ENCODE measurements around the gene MAP3K9. TPM values are rescaled to one million over a fixed set of nuclear protein-coding genes. Genes with fewer than 3 reads are reported as not detected.

MAP3K9 gene
- total RNA-seq, 4 donors from 2014 or later, result 12.6 to 16.5 (median 14.7) TPM

DNA sequence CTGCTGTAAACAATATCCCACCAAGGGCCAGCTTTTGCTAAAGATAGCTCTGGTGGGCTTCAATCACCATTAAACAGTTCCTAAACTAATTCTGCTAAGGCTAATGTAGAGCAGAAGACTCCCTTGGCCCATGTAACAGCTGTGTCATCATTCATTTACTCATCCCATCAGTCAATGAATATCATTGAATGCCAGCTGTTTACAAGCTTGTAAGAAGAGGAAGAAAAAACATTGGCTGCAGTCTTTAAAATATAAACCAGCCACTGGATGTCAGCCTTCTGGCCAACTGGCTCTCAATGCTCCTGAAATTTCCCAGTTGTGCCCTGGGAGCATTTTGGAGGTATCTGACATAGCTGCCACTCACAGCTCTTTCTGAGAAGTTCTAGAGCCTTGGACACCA is 18.0 kb upstream of the MAP3K9 start:
- no peak for DNase-seq (ENCODE audit: low spot score in 2 of 2)
- H3K9me3 ChIP-seq, result no peaks in the 10 kb centered on the region
- H3K4me3 ChIP-seq, result no peak overlapping the region
- TF ChIP-seq POLR2A (IDR thresholded peaks at IDR 0.05) (no peak), EP300 (IDR thresholded peaks at IDR 0.05) (no peak), POLR2AphosphoS5 (IDR thresholded peaks at IDR 0.05) (no peak)
- TF ChIP-seq, protein P1, sequence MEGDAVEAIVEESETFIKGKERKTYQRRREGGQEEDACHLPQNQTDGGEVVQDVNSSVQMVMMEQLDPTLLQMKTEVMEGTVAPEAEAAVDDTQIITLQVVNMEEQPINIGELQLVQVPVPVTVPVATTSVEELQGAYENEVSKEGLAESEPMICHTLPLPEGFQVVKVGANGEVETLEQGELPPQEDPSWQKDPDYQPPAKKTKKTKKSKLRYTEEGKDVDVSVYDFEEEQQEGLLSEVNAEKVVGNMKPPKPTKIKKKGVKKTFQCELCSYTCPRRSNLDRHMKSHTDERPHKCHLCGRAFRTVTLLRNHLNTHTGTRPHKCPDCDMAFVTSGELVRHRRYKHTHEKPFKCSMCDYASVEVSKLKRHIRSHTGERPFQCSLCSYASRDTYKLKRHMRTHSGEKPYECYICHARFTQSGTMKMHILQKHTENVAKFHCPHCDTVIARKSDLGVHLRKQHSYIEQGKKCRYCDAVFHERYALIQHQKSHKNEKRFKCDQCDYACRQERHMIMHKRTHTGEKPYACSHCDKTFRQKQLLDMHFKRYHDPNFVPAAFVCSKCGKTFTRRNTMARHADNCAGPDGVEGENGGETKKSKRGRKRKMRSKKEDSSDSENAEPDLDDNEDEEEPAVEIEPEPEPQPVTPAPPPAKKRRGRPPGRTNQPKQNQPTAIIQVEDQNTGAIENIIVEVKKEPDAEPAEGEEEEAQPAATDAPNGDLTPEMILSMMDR (IDR thresholded peaks at IDR 0.05), result no peak
- peaks cover 2% of the 10 kb centered on the region for H3K27me3 ChIP-seq
- H3K4me1 ChIP-seq, result peaks cover 5% of the 10 kb centered on the region
- H3K36me3 ChIP-seq, result no peaks in the 10 kb centered on the region
- H3K27ac ChIP-seq, result no peak overlapping the region

DNA sequence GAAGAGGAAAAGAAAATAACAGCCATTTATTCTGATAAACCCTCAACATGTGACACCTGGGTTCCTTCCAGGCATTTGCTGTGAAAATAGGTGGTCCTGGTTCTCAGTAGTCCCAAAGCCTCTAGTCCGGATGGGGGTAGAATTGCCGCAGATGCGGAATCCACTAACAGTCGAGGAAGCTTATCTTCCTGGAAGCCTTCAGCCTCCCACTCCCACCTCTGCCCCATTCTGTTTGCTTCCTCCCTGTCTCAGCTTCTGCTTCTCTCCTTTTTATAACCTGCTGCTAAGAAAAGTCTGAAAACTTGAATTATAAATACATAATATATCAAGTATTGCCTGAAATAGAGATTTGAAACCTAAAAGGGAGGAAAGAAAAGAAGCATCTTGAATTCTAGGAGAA is 14.0 kb upstream of the MAP3K9 start:
- DNase-seq (ENCODE audit: low spot score in 2 of 2), result no peak
- WGBS, result 81% methylated on average over 4 of the region's 4 CpGs
- Histone ChIP-seq H3K9me3 (no peaks in the 10 kb centered on the region), H3K27ac (no peak overlapping the region), H3K36me3 (no peaks in the 10 kb centered on the region), H3K4me3 (no peak overlapping the region), H3K27me3 (peaks cover 20% of the 10 kb centered on the region), H3K4me1 (peaks cover 14% of the 10 kb centered on the region)
- TF ChIP-seq POLR2A (IDR thresholded peaks at IDR 0.05), result no peak
- no peak for TF ChIP-seq EP300 (IDR thresholded peaks at IDR 0.05)
- TF ChIP-seq, protein P1 (IDR thresholded peaks at IDR 0.05), result no peak
- no peak for TF ChIP-seq POLR2AphosphoS5 (IDR thresholded peaks at IDR 0.05)

GRCh38 chr14:70822530-70823185 is 13.3 kb upstream of the MAP3K9 start:
- TF ChIP-seq EP300 (IDR thresholded peaks at IDR 0.05), result no peak
- TF ChIP-seq, protein P1 (IDR thresholded peaks at IDR 0.05), result no peak
- no peak for TF ChIP-seq POLR2AphosphoS5 (IDR thresholded peaks at IDR 0.05)
- no peak for TF ChIP-seq POLR2A (IDR thresholded peaks at IDR 0.05)
- no peak for DNase-seq (ENCODE audit: low spot score in 2 of 2)
- H3K4me3 ChIP-seq, result peak overlapping the region; percentile 54
- 11% methylated on average over 25 of the region's 26 CpGs for WGBS
- H3K9me3 ChIP-seq, result no peaks in the 10 kb centered on the region
- H3K27me3 ChIP-seq, result peaks cover 20% of the 10 kb centered on the region
- H3K36me3 ChIP-seq, result no peaks in the 10 kb centered on the region
- peaks cover 14% of the 10 kb centered on the region for H3K4me1 ChIP-seq
- no peak overlapping the region for H3K27ac ChIP-seq

DNA sequence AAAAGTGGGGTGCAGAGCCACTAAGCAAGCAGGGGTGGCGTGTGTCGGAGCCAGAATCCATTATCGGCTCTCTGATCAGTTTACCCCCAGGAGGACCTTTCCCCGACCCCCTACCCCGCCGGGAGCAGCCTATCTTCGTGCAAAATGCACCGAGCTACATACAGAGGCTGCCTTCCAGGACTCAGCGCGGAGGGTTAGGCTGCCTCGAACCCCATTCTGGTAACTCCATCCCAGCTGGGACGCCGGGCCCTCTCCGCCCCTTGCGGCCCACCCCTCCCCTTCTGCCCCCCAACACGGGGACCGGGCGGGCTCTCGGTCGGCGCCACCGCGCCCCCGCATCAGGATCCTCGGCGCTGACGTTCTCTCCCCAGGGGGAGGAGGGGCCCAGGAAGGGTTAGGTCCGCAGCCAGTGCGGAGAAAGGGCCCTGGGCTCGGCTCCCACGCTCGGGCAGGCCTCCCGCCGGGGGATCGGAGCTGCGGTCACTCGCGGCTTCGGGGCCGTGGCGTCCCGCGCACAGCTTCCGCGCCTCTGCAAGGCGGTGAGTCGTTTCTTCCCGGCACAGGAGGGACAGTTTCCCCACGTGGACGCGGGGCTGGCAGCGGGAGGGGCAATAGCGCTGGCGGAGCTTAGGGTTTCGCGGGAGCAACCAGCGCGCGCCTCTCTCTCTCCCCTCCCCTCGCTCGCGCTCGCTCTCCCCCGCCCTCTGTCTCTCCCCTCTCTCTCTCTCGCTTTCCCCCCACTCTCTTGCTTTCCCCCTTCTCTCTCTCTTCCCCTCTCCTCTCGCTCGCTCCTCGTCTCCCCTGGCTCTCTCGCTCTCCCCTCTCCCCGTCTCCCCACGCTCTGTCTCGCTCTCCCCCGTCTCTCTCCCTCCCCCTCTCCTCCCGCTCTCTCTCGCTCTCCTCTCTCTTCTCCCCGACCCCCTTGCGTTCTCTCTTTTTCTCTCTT is 12.5 kb upstream of the MAP3K9 start:
- H3K27ac ChIP-seq, result no peak overlapping the region
- DNase-seq (ENCODE audit: low spot score in 2 of 2), result peak in 1 of 2 donors; percentile 71
- H3K9me3 ChIP-seq, result no peaks in the 10 kb centered on the region
- WGBS, result 2% methylated on average over 56 of the region's 77 CpGs
- H3K27me3 ChIP-seq, result peaks cover 20% of the 10 kb centered on the region
- peak overlapping the region; percentile 54 for H3K4me3 ChIP-seq
- H3K4me1 ChIP-seq, result peaks cover 18% of the 10 kb centered on the region
- no peaks in the 10 kb centered on the region for H3K36me3 ChIP-seq
- no peak for TF ChIP-seq EP300 (IDR thresholded peaks at IDR 0.05)
- TF ChIP-seq, protein P1 (IDR thresholded peaks at IDR 0.05), result no peak
- no peak for TF ChIP-seq POLR2AphosphoS5 (IDR thresholded peaks at IDR 0.05)
- TF ChIP-seq POLR2A (IDR thresholded peaks at IDR 0.05), result no peak

GRCh38 chr14:70816525-70816924 is 7.2 kb upstream of the MAP3K9 start:
- H3K9me3 ChIP-seq, result no peaks in the 10 kb centered on the region
- H3K27me3 ChIP-seq, result peaks cover 17% of the 10 kb centered on the region
- H3K36me3 ChIP-seq, result no peaks in the 10 kb centered on the region
- H3K4me3 ChIP-seq, result no peak overlapping the region
- no peak overlapping the region for H3K27ac ChIP-seq
- H3K4me1 ChIP-seq, result peaks cover 7% of the 10 kb centered on the region
- no peak for DNase-seq (ENCODE audit: low spot score in 2 of 2)
- 74% methylated on average over 8 of the region's 8 CpGs for WGBS
- TF ChIP-seq EP300 (IDR thresholded peaks at IDR 0.05), result no peak
- no peak for TF ChIP-seq POLR2A (IDR thresholded peaks at IDR 0.05)
- TF ChIP-seq, protein P1 (IDR thresholded peaks at IDR 0.05), result no peak
- TF ChIP-seq POLR2AphosphoS5 (IDR thresholded peaks at IDR 0.05), result no peak

Measured in suprapubic skin (tissue), 4 donors.